Measurements from ENCODE around the gene OR4D2. TPM values are rescaled to one million over a fixed set of nuclear protein-coding genes. Genes with fewer than 3 reads are reported as not detected.

OR4D2 gene
- total RNA-seq, 2 experiments from 2014 or later, result not detected

DNA sequence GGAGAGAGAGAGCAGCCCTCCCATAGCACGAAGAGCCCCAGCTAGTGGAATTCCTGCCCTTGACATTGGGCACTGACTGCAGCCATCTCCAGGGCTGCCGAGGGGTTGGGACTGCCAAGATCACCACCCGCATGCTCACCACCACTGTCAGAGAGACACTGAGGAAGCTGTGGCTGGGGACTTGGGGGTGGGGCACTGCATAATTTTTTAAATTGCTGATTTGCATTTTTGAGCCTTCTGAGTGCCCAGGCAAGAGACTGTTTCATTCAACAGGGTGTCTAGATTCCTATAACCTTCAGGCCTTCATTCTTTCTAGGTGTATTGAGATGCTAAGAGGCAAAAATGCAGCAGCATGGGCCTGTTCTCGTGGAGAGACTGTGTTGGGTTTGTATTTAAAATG is 16.7 kb downstream of the OR4D2 start:
- H3K27ac Mint-ChIP-seq, result no peak overlapping the region
- no peaks in the 10 kb centered on the region for H3K36me3 Mint-ChIP-seq (ENCODE audit: low read depth)
- H3K27me3 Mint-ChIP-seq, result peaks cover 13% of the 10 kb centered on the region
- POLR2A ChIA-PET, result no interaction called here
- H3K4me1 Mint-ChIP-seq, result peaks cover 3% of the 10 kb centered on the region
- CTCF ChIA-PET, result no interaction called here
- no peak overlapping the region for H3K4me3 Mint-ChIP-seq
- DNase-seq, result no peak
- H3K9me3 Mint-ChIP-seq, result no peaks in the 10 kb centered on the region

DNA sequence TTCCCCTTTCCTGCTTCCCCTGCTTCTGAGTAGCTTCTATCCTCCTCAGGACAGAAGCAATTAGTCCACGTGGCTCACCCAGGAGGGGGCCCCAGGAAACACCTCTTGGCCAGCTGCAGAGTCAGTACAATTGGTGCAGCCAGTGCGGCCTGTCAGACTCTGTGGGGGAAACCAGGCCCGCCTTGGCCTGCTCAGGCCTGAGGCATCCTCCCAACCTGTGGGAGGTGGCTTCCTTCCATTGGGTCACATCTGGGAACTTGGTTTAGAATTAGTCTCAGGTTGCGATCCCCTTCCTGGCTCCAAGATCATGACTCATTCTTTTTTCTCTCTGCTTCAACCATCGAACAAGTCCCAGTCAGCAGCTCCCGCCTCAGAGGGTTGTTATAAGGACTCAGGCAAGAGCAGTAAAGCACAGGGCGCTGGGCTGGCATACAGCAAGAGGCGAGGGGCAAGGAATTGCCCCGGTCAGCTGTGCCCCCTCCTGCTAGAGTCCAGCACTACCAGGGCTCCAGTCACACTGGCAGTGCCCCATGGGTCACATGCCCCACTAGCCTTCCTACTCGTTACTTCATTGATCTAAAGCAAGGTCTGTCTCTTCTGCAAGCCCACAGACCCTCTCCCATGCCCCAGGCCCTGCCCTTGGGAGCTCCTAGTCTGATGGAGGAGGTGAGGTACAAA is 17.7 kb downstream of the OR4D2 start:
- peaks cover 3% of the 10 kb centered on the region for H3K4me1 Mint-ChIP-seq
- H3K36me3 Mint-ChIP-seq (ENCODE audit: low read depth), result no peaks in the 10 kb centered on the region
- ChIA-PET CTCF (interaction anchor here (2.3 kb wide), 1 partner anchor 12 kb away, joined by 5 read pairs; no protein-coding TSS in a partner anchor), POLR2A (no interaction called here)
- no peak overlapping the region for H3K27ac Mint-ChIP-seq
- no peaks in the 10 kb centered on the region for H3K9me3 Mint-ChIP-seq
- H3K27me3 Mint-ChIP-seq, result peaks cover 13% of the 10 kb centered on the region
- no peak overlapping the region for H3K4me3 Mint-ChIP-seq
- no peak for DNase-seq

DNA sequence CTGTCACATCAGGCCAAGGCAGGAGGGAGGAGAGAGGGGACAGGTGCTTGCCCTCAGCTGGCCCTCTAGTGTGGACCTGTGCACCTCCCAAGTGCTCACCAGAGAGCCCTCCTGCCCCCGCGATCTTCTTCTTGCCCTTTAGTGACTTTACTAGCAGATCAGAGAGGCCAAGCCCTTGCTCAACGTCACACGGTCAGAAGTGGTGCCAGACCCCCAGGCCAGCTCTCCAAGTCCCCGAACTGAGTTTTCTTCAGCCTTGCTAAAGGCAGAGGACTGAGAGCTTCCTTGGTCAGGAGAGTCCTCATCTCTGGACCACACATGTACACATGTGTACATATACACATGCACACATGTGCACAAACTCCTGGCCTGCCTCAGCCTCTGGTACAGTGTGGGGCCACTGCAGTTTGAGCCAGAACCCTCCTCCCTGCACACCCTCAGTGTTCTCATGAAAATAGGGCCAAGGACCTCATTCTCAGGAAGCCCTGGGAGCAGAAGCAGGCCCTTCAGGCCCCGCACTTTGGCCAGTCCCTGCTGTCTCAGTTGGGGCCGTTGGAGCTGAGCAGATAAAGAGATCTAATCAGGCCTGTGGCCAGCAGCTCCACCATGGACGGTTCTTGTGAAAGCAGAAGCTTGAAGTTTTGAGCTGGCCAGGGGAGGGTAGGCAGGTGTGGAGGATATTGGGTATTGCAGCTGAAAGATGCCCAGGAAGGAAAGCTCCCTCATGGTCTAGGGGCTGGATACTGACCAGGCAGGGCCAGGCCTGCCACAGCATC is 18.4 kb downstream of the OR4D2 start:
- H3K4me3 Mint-ChIP-seq, result no peak overlapping the region
- POLR2A ChIA-PET, result no interaction called here
- CTCF ChIA-PET, result interaction anchor here (1.0 to 2.3 kb wide), 2 partner anchors 12 to 15 kb away, joined by 3 to 5 read pairs; no protein-coding TSS in a partner anchor
- H3K4me1 Mint-ChIP-seq, result peaks cover 3% of the 10 kb centered on the region
- no peaks in the 10 kb centered on the region for H3K9me3 Mint-ChIP-seq
- H3K27me3 Mint-ChIP-seq, result peaks cover 13% of the 10 kb centered on the region
- H3K36me3 Mint-ChIP-seq (ENCODE audit: low read depth), result no peaks in the 10 kb centered on the region
- no peak overlapping the region for H3K27ac Mint-ChIP-seq
- no peak for DNase-seq

DNA sequence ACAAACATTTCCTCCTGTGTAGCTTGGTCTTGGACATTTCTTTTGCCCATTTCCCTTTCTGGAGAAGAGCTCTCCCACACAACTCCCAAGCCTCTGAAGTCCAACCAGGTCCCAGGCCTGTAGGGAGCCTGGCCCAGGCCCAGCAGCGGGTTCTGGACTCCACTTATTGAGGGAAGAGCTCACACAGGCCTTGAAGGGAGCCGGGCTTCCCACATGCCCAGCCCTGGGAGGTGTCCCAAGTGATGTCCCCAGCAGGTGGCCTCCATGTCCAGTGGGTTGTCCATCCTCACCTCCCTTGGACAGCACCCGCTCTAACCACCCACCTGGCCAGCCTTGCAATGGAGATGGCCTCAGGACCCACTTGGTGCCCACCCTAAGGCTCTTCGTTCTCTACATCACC is 19.8 kb downstream of the OR4D2 start:
- no peak overlapping the region for H3K27ac Mint-ChIP-seq
- H3K27me3 Mint-ChIP-seq, result peaks cover 10% of the 10 kb centered on the region
- H3K4me3 Mint-ChIP-seq, result no peak overlapping the region
- POLR2A ChIA-PET, result no interaction called here
- H3K4me1 Mint-ChIP-seq, result peaks cover 3% of the 10 kb centered on the region
- DNase-seq, result no peak
- CTCF ChIA-PET, result interaction anchor here (2.3 kb wide), 1 partner anchor 14 kb away, joined by 5 read pairs; no protein-coding TSS in a partner anchor
- no peaks in the 10 kb centered on the region for H3K36me3 Mint-ChIP-seq (ENCODE audit: low read depth)
- no peaks in the 10 kb centered on the region for H3K9me3 Mint-ChIP-seq

DNA sequence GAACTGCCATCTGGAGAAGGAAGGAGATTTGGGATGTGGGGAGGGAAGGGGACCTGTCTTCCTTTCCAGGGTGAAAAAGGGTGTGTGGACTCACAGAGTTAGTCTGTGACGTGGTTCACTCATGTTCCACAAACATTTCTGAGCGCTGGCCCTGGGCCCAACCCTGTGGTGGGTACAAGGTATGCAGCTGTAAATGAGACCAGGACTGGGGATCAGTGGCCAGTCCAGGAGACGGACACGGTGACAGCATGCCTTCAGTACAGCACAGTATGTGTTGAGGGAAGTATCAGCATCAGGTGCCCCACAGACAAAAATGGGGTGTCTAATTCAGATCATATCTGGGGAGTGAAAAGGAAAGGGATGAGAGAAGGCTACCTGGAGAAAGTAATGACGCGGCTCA is 20.3 kb downstream of the OR4D2 start:
- CTCF ChIA-PET, result interaction anchor here (2.3 kb wide), 1 partner anchor 14 kb away, joined by 5 read pairs; no protein-coding TSS in a partner anchor
- Mint-ChIP-seq H3K27ac (no peak overlapping the region), H3K4me1 (peaks cover 3% of the 10 kb centered on the region), H3K27me3 (peaks cover 10% of the 10 kb centered on the region), H3K36me3 (ENCODE audit: low read depth) (no peaks in the 10 kb centered on the region), H3K9me3 (no peaks in the 10 kb centered on the region), H3K4me3 (no peak overlapping the region)
- POLR2A ChIA-PET, result no interaction called here
- DNase-seq, result no peak

DNA sequence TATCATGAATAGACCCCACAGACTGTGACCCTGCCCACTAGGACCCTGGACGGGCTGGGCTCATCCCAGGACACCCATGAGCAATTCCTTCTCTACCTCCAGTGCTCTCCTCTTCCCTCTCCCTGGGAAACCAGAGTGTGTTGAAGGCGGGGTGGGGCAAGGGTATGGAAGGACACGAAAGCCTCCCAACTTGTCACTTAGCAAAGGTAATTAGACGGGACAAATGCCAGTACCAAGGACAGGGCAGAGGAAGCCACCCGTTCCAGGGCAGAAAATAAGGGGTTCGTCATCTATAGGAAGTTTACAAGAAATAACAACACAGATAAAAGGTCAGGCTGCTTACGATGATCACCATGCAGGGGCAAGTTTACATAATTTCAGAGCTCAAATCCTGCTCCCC is 20.9 kb downstream of the OR4D2 start:
- Mint-ChIP-seq H3K27me3 (peaks cover 10% of the 10 kb centered on the region), H3K4me1 (peaks cover 3% of the 10 kb centered on the region), H3K27ac (no peak overlapping the region), H3K36me3 (ENCODE audit: low read depth) (no peaks in the 10 kb centered on the region), H3K4me3 (no peak overlapping the region), H3K9me3 (no peaks in the 10 kb centered on the region)
- POLR2A ChIA-PET, result no interaction called here
- DNase-seq, result no peak
- CTCF ChIA-PET, result no interaction called here

DNA sequence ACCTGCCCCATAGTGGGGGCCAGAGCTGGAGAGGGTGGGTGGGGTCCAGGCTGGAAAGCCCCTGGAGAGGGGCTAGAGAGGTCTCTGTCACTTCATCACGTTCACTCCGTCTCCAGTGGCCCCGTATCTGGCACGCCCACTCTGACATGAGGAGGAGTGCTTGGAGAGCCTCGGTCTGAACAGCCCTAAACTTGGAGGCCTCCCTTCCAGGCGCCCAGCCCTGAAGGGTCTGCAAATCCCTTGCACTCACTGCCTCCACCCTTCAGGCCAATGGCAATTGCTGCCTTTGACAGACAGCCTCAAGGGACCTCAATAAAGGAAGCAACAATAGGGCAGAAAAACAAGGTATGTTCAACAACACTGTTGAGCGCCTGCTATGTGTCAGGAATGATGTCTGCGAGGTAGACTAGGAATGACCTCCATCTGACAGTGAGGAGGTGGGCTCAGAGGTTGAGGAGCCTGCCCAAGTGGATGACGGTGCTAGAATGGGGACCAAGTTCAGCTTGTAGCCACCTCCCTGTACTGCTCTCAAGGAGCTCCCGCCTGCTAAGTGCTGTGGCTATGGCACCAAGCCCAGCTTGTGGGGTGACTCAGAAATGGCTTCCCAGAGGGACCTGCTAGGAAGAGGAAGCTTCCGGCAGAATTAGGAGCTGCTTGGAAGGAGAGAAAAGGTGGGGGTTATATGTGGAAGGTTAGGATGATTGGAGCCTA is 22.8 kb downstream of the OR4D2 start:
- H3K9me3 Mint-ChIP-seq, result no peaks in the 10 kb centered on the region
- POLR2A ChIA-PET, result no interaction called here
- peaks cover 10% of the 10 kb centered on the region for H3K27me3 Mint-ChIP-seq
- H3K4me1 Mint-ChIP-seq, result peaks cover 3% of the 10 kb centered on the region
- CTCF ChIA-PET, result no interaction called here
- no peak for DNase-seq
- no peaks in the 10 kb centered on the region for H3K36me3 Mint-ChIP-seq (ENCODE audit: low read depth)
- H3K4me3 Mint-ChIP-seq, result no peak overlapping the region
- no peak overlapping the region for H3K27ac Mint-ChIP-seq

DNA sequence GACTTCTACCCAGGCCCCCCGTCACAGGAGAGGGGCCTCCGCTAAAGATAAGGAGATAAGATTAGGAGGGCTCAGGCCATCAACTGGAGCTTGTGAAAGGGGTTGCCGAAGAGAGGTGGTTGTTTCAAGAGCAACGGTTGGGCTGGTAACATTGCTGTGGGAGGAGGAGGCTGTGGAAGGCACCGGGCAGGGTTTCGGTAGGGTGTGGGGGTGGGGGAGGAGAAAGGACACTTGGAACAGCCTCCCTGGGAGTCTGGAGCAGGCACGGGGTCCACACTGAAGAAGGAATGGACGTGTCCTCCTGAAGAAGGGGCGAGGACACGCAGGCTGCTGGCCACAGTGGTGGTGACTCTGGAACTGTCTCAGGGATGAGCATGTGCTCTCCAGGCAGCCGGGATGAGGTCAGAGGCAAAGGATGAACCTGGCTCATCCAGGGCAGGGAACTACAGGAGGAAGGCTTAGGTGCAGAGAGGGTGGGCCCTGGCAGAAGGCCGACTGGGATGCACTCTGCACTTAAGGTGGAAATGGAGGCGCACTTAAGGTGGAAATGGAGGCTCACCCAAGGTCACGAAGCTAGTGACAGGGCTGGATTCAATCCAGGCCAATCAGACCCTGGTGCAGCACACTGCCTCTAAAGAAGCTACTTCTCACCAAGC is 24.6 kb downstream of the OR4D2 start:
- POLR2A ChIA-PET, result no interaction called here
- Mint-ChIP-seq H3K4me1 (no peaks in the 10 kb centered on the region), H3K27ac (no peak overlapping the region)

DNA sequence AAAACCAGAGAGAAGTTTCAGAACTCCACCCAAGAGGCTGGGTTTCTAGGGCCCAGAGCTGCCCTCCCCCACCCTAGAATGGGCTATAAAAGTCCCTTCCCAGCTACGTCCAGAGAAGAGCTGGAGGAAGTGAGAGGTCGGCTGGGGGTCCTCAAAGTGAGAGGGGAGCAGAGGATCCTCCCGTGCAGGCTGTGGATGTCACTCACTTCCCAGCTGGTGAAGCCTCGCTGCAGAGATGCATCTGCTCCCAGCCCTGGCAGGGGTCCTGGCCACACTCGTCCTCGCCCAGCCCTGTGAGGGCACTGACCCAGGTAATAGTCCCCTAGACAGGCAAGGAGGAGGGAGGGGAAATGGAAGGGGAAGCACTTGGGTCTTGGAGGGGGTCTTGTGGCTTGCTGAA is 25.8 kb downstream of the OR4D2 start, which contains the start of gene EPX:
EPX (plus strand) TSS at position 115 of the 400 bp plus-strand sequence; CDS start at position 236, 121 bp downstream.
- H3K4me3 Mint-ChIP-seq, result no peak within 1 kb of the TSS
- H3K27me3 Mint-ChIP-seq, result peaks cover 9% of the 10 kb centered on the region
- ChIA-PET CTCF (interaction anchor here (1.7 kb wide), 1 partner anchor 8 kb away, joined by 6 read pairs; no protein-coding TSS in a partner anchor), POLR2A (no interaction called here)
- H3K4me1 Mint-ChIP-seq, result no peaks in the 10 kb centered on the region
- DNase-seq, result no peak
- H3K9me3 Mint-ChIP-seq, result no peaks in the 10 kb centered on the region
- no peaks in the 10 kb centered on the region for H3K36me3 Mint-ChIP-seq (ENCODE audit: low read depth)
- H3K27ac Mint-ChIP-seq, result no peak within 1 kb of the TSS

More for the DNA sequence above, 24.6 kb downstream of the OR4D2 start:
- Mint-ChIP-seq H3K4me3 (no peak overlapping the region), H3K27me3 (peaks cover 10% of the 10 kb centered on the region), H3K9me3 (no peaks in the 10 kb centered on the region), H3K36me3 (ENCODE audit: low read depth) (no peaks in the 10 kb centered on the region)
- DNase-seq, result no peak
- CTCF ChIA-PET, result interaction anchor here (1.1 to 1.7 kb wide), 2 partner anchors 10 to 19 kb away, joined by 3 to 6 read pairs; no protein-coding TSS in a partner anchor

DNA sequence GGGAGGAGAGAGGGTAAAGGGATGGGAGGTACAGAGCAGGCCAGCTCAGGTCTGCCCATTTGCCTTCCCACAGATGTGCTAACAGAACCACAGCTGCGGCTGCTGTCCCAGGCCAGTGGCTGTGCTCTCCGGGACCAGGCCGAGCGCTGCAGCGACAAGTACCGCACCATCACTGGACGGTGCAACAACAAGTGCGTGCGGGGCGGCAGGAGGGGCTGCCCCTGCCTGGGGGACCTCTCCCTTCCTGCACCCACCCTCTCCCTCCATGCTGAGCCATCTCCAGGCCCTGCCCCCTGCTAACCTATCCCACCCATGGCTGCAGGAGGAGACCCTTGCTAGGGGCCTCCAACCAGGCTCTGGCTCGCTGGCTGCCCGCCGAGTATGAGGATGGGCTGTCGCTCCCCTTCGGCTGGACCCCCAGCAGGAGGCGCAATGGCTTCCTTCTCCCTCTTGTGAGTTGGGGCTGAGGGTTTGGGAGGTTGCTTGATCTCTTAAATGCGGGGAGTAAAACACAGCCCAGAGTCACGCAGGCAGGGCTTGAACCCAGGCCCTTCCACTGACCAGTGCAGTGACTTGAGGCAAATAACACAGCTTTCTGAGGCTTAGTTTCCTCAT is 27.0 kb downstream of the OR4D2 start:
- ChIA-PET POLR2A (no interaction called here), CTCF (no interaction called here)
- no peak for DNase-seq
- Mint-ChIP-seq H3K9me3 (no peaks in the 10 kb centered on the region), H3K27me3 (peaks cover 11% of the 10 kb centered on the region), H3K27ac (no peak overlapping the region), H3K4me1 (no peaks in the 10 kb centered on the region), H3K4me3 (no peak overlapping the region), H3K36me3 (ENCODE audit: low read depth) (no peaks in the 10 kb centered on the region)

DNA sequence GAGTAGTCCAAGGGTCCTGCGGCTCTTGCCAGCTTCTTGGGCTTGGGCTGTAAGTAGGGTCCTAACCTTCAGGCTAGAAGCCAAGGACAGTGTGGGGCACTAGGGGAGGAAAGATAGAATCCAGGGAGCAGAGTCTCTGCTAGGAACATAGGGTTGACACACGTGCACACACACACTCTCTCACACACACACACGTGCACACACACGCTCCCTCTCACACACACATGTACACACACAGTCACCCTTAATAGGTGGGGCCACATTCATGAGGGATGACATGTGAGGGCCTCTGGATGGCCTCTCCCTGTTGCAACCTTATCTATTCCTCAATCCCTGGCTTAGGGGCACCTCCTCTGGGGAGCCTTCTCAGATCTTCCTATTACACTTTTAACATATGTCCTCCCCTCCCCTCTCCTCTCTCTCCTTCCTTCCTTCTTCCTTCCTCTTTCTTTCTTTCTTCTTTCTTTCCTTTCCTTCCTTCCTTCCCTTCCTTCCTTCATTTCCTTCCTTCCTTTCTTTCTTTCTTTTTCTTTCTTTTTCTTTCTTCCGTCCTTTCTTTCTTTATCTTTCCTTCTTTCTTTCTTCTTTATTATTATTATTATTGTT is 28.8 kb downstream of the OR4D2 start:
- CTCF ChIA-PET, result no interaction called here
- Mint-ChIP-seq H3K27ac (no peak overlapping the region), H3K4me3 (no peak overlapping the region)

DNA sequence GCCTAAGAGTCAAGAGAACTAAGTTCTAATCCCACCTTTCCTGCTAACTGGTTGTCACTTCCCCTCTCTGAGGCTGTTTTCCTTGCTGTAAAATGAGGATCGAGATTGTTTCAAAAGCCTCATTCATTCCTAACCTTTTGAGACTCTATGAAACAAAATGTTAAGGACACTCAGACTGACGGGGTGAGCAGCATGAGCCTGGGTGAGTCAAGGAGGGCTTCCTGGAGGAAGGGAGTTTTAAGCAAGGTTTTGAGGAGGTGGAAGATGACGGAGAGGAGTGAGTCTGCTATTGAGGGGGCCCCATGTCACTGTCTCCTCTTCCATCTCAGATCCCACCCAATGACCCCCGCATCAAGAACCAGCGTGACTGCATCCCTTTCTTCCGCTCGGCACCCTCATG is 29.8 kb downstream of the OR4D2 start:
- POLR2A ChIA-PET, result no interaction called here
- Mint-ChIP-seq H3K36me3 (ENCODE audit: low read depth) (no peaks in the 10 kb centered on the region), H3K9me3 (no peaks in the 10 kb centered on the region), H3K4me3 (no peak overlapping the region), H3K4me1 (no peaks in the 10 kb centered on the region), H3K27me3 (peaks cover 9% of the 10 kb centered on the region), H3K27ac (no peak overlapping the region)
- no peak for DNase-seq
- CTCF ChIA-PET, result no interaction called here

More for the DNA sequence above, 28.8 kb downstream of the OR4D2 start:
- Mint-ChIP-seq H3K4me1 (no peaks in the 10 kb centered on the region), H3K36me3 (ENCODE audit: low read depth) (no peaks in the 10 kb centered on the region), H3K9me3 (no peaks in the 10 kb centered on the region), H3K27me3 (peaks cover 11% of the 10 kb centered on the region)
- no peak for DNase-seq
- POLR2A ChIA-PET, result no interaction called here

Data from activated CD4-positive, alpha-beta memory T cell treated with anti-CD3 and anti-CD28 coated beads, Interleukin-2, amount 10 ng/mL, durations not matched to agents 7 days and 5 days (primary cell).